ENCODE measurements around the gene IFIT1B. TPM values are rescaled to one million over a fixed set of nuclear protein-coding genes. Genes with fewer than 3 reads are reported as not detected.

The IFIT1B gene
- total and polyA plus RNA-seq, 9 of the 15 experiments (the other 6 are each of a cell fraction or from before 2014, with no cell fraction given): not detected

- ChIA-PET CTCF (ENCODE audit: low intra/inter-chr PET ratio) (no interaction called here), POLR2A (no interaction called here)
- in situ Hi-C loops (cut with MboI): no loop called here
- TF ChIP-seq ERF (CRISPR knock-in tag; IDR thresholded peaks at IDR 0.05) (no peak), HDAC2 (IDR thresholded peaks at IDR 0.05) (no peak), SP1 (CRISPR knock-in tag; IDR thresholded peaks at IDR 0.05) (no peak), MLLT1 (IDR thresholded peaks at IDR 0.05) (no peak), NR2F6 (CRISPR knock-in tag; IDR thresholded peaks at IDR 0.05) (no peak), ZNF584 (CRISPR knock-in tag; IDR thresholded peaks at IDR 0.05; ENCODE audit: low read depth) (no peak), CEBPG (CRISPR knock-in tag; IDR thresholded peaks at IDR 0.05) (no peak), CEBPG (tag; conservative IDR thresholded peaks at IDR 0.05 in 1 of 2, IDR thresholded peaks at IDR 0.05 in 1 of 2) (no peak), RFX5 (IDR thresholded peaks at IDR 0.05; ENCODE audit: low read depth, low read length) (no peak), NBN (IDR thresholded peaks at IDR 0.05; ENCODE audit: low read depth) (no peak), CEBPZ (IDR thresholded peaks at IDR 0.05; ENCODE audit: borderline replicate concordance, low read depth, low read length) (no peak), NCOA6 (IDR thresholded peaks at IDR 0.05) (no peak), COPS2 (conservative IDR thresholded peaks at IDR 0.05) (no peak), ATF3 (IDR thresholded peaks at IDR 0.05) (no peak), ATF3 (CRISPR knock-in tag; conservative IDR thresholded peaks at IDR 0.05) (no peak)
- Histone ChIP-seq H3K27me3 (ENCODE audit: control insufficient read depth in 2 of 2, insufficient read depth in 2 of 2, low read length in 2 of 2) (no peaks in the 10 kb centered on the region), H3K27ac (ENCODE audit: extremely low read depth, low read depth, low read length) (no peak overlapping the region), H3K4me2 (ENCODE audit: insufficient read depth, low read length) (no peak overlapping the region), H3K4me1 (replicated peaks in 1 of 2; ENCODE audit: control insufficient read depth in 2 of 2, insufficient read depth in 2 of 2, low read length in 2 of 2) (peaks cover 0 to 8% of the 10 kb centered on the region in 2 experiments; a peak in 3 of 5 replicates), H3K4me3 (no peak overlapping the region), H3K9ac (ENCODE audit: insufficient read depth in 1 of 2, low read depth in 2 of 2, low read length in 2 of 2) (no peak overlapping the region), H3K9me1 (ENCODE audit: control insufficient read depth, insufficient read depth, low read length) (no peaks in the 10 kb centered on the region), H3K9me3 (replicated peaks; ENCODE audit: control insufficient read depth, insufficient read depth, low read depth, low read length) (no peaks in the 10 kb centered on the region), H3K79me2 (ENCODE audit: control insufficient read depth, insufficient read depth, low read length) (no peaks in the 10 kb centered on the region), H2AFZ (ENCODE audit: low read depth, low read length) (no peak overlapping the region), H4K20me1 (replicated peaks; ENCODE audit: control insufficient read depth, insufficient read depth, low read length) (no peaks in the 10 kb centered on the region), H3K36me3 (ENCODE audit: control insufficient read depth, insufficient read depth, low read length) (no peaks in the 10 kb centered on the region)
- no peak for ATAC-seq
- no TSS peak for BruUV-seq (replicated peaks)
- no peak for FAIRE-seq
- intact Hi-C loops (cut with micrococcal nuclease): no loop called here
- DNase-seq (ENCODE audit: extremely low read depth in 1 of 4, low spot score in 3 of 4): no peak
- 37% methylated on average over 3 of the region's 3 CpGs for WGBS (ENCODE audit: insufficient coverage, low coverage, missing lambda C conversion rate)
Observed at GRCh38 chr10:89393898-89394297, 16.0 kb downstream of the IFIT1B start.

Measured in K562 (cell line).